SU-DHL-6 (cell line): Measurements from ENCODE around the gene ZC3H12A.
"Not testable (repeated sequence)": the region's sequence is repeated elsewhere in the genome, so short reads cannot be mapped to it uniquely, and the experiment has no call there.

ENCODE experiments used
- H2AFZ ChIP-seq: fragments of 200-600 bp; sonication (generic); 2 replicates; pipeline ENCODE4 v1.6.1; 2014; ENCODE audit warnings: low read depth, mild to moderate bottlenecking, moderate library complexity, mixed read lengths, antibody characterized with exemption, low read length; ENCODE audit not compliant: severe bottlenecking
- H3F3A ChIP-seq: fragments of 200-600 bp; shearing (Covaris generic); 2 replicates; pipeline ENCODE4 v1.6.0; 2016; ENCODE audit warnings: antibody characterized with exemption, mild to moderate bottlenecking; ENCODE audit not compliant: insufficient read depth
- H3K27ac ChIP-seq: fragments of 200-600 bp; sonication (generic); 2 replicates; pipeline ENCODE4 v1.5.1; 2016; ENCODE audit warnings: low read depth, mild to moderate bottlenecking, low read length, moderate library complexity, mixed read lengths
- H3K27me3 ChIP-seq: fragments of 200-600 bp; sonication (generic), shearing (Covaris generic); 2 replicates; pipeline ENCODE4 v1.6.0; 2014; ENCODE audit warnings: mild to moderate bottlenecking, low read length
- H3K36me3 ChIP-seq: fragments of 200-600 bp; sonication (generic); 2 replicates; pipeline ENCODE4 v1.6.1; 2014; ENCODE audit warnings: mild to moderate bottlenecking, low read length, mixed read lengths
- H3K4me2 ChIP-seq: fragments of 300-600, 200-600 bp; shearing (Covaris generic), sonication (generic); 2 replicates; pipeline ENCODE4 v1.6.0; 2014; ENCODE audit warnings: low read length, low read depth, mild to moderate bottlenecking; ENCODE audit not compliant: poor library complexity, severe bottlenecking
- H3K4me3 ChIP-seq: fragments of 200-600 bp; sonication (generic); 2 replicates; pipeline ENCODE4 v1.5.1; 2014; ENCODE audit warnings: antibody characterized with exemption, low read length, mild to moderate bottlenecking, mixed read lengths; ENCODE audit not compliant: insufficient read depth, poor library complexity, severe bottlenecking
- H3K79me2 ChIP-seq: fragments of 200-600 bp; sonication (generic); 2 replicates; pipeline ENCODE4 v1.6.1; 2014; ENCODE audit warnings: mild to moderate bottlenecking, low read length, moderate library complexity; ENCODE audit not compliant: insufficient read depth
- H3K9ac ChIP-seq: fragments of 200-600 bp; sonication (generic); 2 replicates; pipeline ENCODE4 v1.7.0; 2014; ENCODE audit warnings: mild to moderate bottlenecking, low read length
- H3K9me2 ChIP-seq: fragments of 200-600 bp; sonication (generic); replicated peaks from 2 replicates; pipeline ENCODE4 v1.6.1; 2014; ENCODE audit warnings: low read length; ENCODE audit not compliant: insufficient read depth
- H3K9me3 ChIP-seq: fragments of 200-600 bp; sonication (generic); 2 replicates; pipeline ENCODE4 v1.6.1; 2014; ENCODE audit warnings: low read length, mixed read lengths; ENCODE audit not compliant: insufficient read depth
- H4K20me1 ChIP-seq: fragments of 200-600 bp; sonication (generic); 2 replicates; pipeline ENCODE4 v1.6.1; 2014; ENCODE audit warnings: low read depth, mild to moderate bottlenecking, antibody characterized with exemption, low read length, moderate library complexity, mixed read lengths
- CTCF ChIP-seq: fragments of 200-600 bp; sonication (generic); IDR thresholded peaks from one replicate; pipeline ENCODE4 v1.5.1; 2017; ENCODE audit warnings: antibody characterized with exemption, mild to moderate bottlenecking, low read length, moderate library complexity; ENCODE audit not compliant: insufficient read depth, poor library complexity, severe bottlenecking
- EZH2phosphoT487 ChIP-seq: fragments of 200-600 bp; sonication (generic), shearing (Covaris generic); conservative IDR thresholded peaks from 2 replicates; pipeline ENCODE4 v1.6.1; 2018; ENCODE audit warnings: mild to moderate bottlenecking, antibody characterized with exemption, low read length, moderate library complexity, mixed read lengths

The ZC3H12A gene

GRCh38 chr1:37519613-37520012 is 45.2 kb downstream of the ZC3H12A start:
- Histone ChIP-seq H3K4me2 (no peak overlapping the region), H3K27ac (no peak overlapping the region), H3K36me3 (no peaks in the 10 kb centered on the region), H3K9me3 (no peaks in the 10 kb centered on the region), H3K27me3 (no peaks in the 10 kb centered on the region), H2AFZ (no peak overlapping the region), H3K9me2 (no peaks in the 10 kb centered on the region), H3K79me2 (no peaks in the 10 kb centered on the region), H4K20me1 (no peaks in the 10 kb centered on the region), H3K4me3 (no peak overlapping the region), H3F3A (no peaks in the 10 kb centered on the region), H3K9ac (no peak overlapping the region)
- no peak for TF ChIP-seq EZH2phosphoT487
- no peak for TF ChIP-seq CTCF

GRCh38 chr1:37529888-37530287 is 55.5 kb downstream of the ZC3H12A start:
- H3K36me3 ChIP-seq, H3K9me3 ChIP-seq, H3K27me3 ChIP-seq, H3K79me2 ChIP-seq, H3K27ac ChIP-seq, H3K9ac ChIP-seq, H3K4me2 ChIP-seq, H3K4me3 ChIP-seq, H3K9me2 ChIP-seq, H2AFZ ChIP-seq, H4K20me1 ChIP-seq, H3F3A ChIP-seq: not testable (repeated sequence)

GRCh38 chr1:37532418-37533156 is 58.2 kb downstream of the ZC3H12A start:
- H3K9me3 ChIP-seq = not testable (repeated sequence)

GRCh38 chr1:37533317-37534093 is 59.1 kb downstream of the ZC3H12A start:
- H3K27me3 ChIP-seq = no peaks in the 10 kb centered on the region
- no peak overlapping the region for H2AFZ ChIP-seq
- H3K4me3 ChIP-seq = no peak overlapping the region
- H3K9me3 ChIP-seq = no peaks in the 10 kb centered on the region
- H3K79me2 ChIP-seq = no peaks in the 10 kb centered on the region
- H3K9me2 ChIP-seq = no peaks in the 10 kb centered on the region
- no peaks in the 10 kb centered on the region for H3F3A ChIP-seq
- H3K27ac ChIP-seq = no peak overlapping the region
- no peak overlapping the region for H3K4me2 ChIP-seq
- no peak for TF ChIP-seq CTCF
- no peak for TF ChIP-seq EZH2phosphoT487
- no peaks in the 10 kb centered on the region for H4K20me1 ChIP-seq
- H3K9ac ChIP-seq = no peak overlapping the region
- no peaks in the 10 kb centered on the region for H3K36me3 ChIP-seq

More at GRCh38 chr1:37532418-37533156, 58.2 kb downstream of the ZC3H12A start:
- not testable (repeated sequence) for H4K20me1 ChIP-seq, H3K27me3 ChIP-seq, H3K79me2 ChIP-seq, H3K4me2 ChIP-seq, H3K36me3 ChIP-seq, H2AFZ ChIP-seq, H3K9ac ChIP-seq, H3F3A ChIP-seq, H3K9me2 ChIP-seq, H3K4me3 ChIP-seq, H3K27ac ChIP-seq
